ENCODE data around the gene MAPRE3. TPM values are rescaled to one million over a fixed set of nuclear protein-coding genes. Genes with fewer than 3 reads are reported as not detected.
A peak's percentile ranks its signal among the peaks of the same experiment; 100 is the strongest.

The MAPRE3 gene
- total RNA-seq, 1 donor from 2014 or later = 23.0 TPM

- peaks cover 37% of the 10 kb centered on the region for H3K36me3 ChIP-seq
- peak overlapping the region; percentile 96 for H3K4me3 ChIP-seq
- H3K27me3 ChIP-seq = no peaks in the 10 kb centered on the region
- H3K9me3 ChIP-seq = no peaks in the 10 kb centered on the region
- intact Hi-C loops (cut with DNase I) = no loop called here
- H3K4me1 ChIP-seq = peaks cover 40% of the 10 kb centered on the region
- ATAC-seq (no peak), DNase-seq (no peak)
- no peak overlapping the region for H3K27ac ChIP-seq
- TF ChIP-seq CTCF (IDR thresholded peaks at IDR 0.05) = no peak
These were observed 99.7 kb downstream of the MAPRE3 start for GRCh38 chr2:27069961-27070618.

GRCh38 chr2:27070653-27071276 is 100.3 kb downstream of the MAPRE3 start:
- Histone ChIP-seq H3K27me3 (no peaks in the 10 kb centered on the region), H3K36me3 (peaks cover 31% of the 10 kb centered on the region), H3K4me3 (peak overlapping the region; percentile 96), H3K4me1 (peaks cover 45% of the 10 kb centered on the region), H3K9me3 (no peaks in the 10 kb centered on the region), H3K27ac (peak overlapping the region; percentile 92)
- no peak for TF ChIP-seq CTCF (IDR thresholded peaks at IDR 0.05)
- intact Hi-C loops (cut with DNase I) = no loop called here
- ATAC-seq (no peak), DNase-seq (no peak)

GRCh38 chr2:27071277-27071989 is 101.0 kb downstream of the MAPRE3 start, which contains the start of gene OST4:
OST4 (minus strand) TSS chr2:27071654.
- H3K27me3 ChIP-seq = no peaks in the 10 kb centered on the region
- no peak for TF ChIP-seq CTCF (IDR thresholded peaks at IDR 0.05)
- H3K27ac ChIP-seq = peak within 1 kb of the TSS; percentile 92
- ATAC-seq = peak; percentile 98
- peak within 1 kb of the TSS; percentile 96 for H3K4me3 ChIP-seq
- intact Hi-C loops (cut with DNase I) = no loop called here
- peaks cover 52% of the 10 kb centered on the region for H3K4me1 ChIP-seq
- peaks cover 26% of the 10 kb centered on the region for H3K36me3 ChIP-seq
- peak; percentile 97 for DNase-seq
- no peaks in the 10 kb centered on the region for H3K9me3 ChIP-seq

GRCh38 chr2:27071990-27072830 is 101.8 kb downstream of the MAPRE3 start:
- DNase-seq = no peak
- Histone ChIP-seq H3K9me3 (no peaks in the 10 kb centered on the region), H3K36me3 (peaks cover 24% of the 10 kb centered on the region), H3K27me3 (no peaks in the 10 kb centered on the region), H3K27ac (peak overlapping the region; percentile 92), H3K4me1 (peaks cover 56% of the 10 kb centered on the region), H3K4me3 (peak overlapping the region; percentile 96)
- no peak for ATAC-seq
- intact Hi-C loops (cut with DNase I) = no loop called here
- no peak for TF ChIP-seq CTCF (IDR thresholded peaks at IDR 0.05)

- intact Hi-C loops (cut with DNase I) = no loop called here
- Histone ChIP-seq H3K9me3 (no peaks in the 10 kb centered on the region), H3K27me3 (no peaks in the 10 kb centered on the region), H3K4me1 (peaks cover 63% of the 10 kb centered on the region), H3K4me3 (no peak overlapping the region), H3K36me3 (peaks cover 17% of the 10 kb centered on the region), H3K27ac (peak overlapping the region; percentile 92)
- TF ChIP-seq CTCF (IDR thresholded peaks at IDR 0.05) = no peak
- ATAC-seq = no peak
- DNase-seq = no peak
These were observed 102.5 kb downstream of the MAPRE3 start for GRCh38 chr2:27072920-27073319.
